HepG2 (cell line): ENCODE measurements around the gene COX10.
"Not testable (repeated sequence)": the region's sequence is repeated elsewhere in the genome, so short reads cannot be mapped to it uniquely, and the experiment has no call there.

ENCODE experiments used
- PHF8 ChIP-seq: sonication (generic); formaldehyde crosslinking; IDR thresholded peaks from 2 replicates; pipeline ENCODE4 v1.5.0; 2020; ENCODE audit warnings: missing genetic modification reagents
- PRPF4 ChIP-seq: fragments of 200-400 bp; formaldehyde crosslinking; IDR thresholded peaks from 2 replicates; pipeline ENCODE4 v1.6.1; 2016; ENCODE audit warnings: low read length, low read depth; ENCODE audit not compliant: poor library complexity, severe bottlenecking
- SP2 ChIP-seq: sonication (generic); formaldehyde crosslinking; IDR thresholded peaks from 2 replicates; pipeline ENCODE4 v1.5.1; 2020; ENCODE audit warnings: mild to moderate bottlenecking, missing genetic modification reagents
- TARDBP ChIP-seq: sonication (generic); formaldehyde crosslinking; IDR thresholded peaks from 2 replicates; pipeline ENCODE4 v1.8.0; 2022; ENCODE audit warnings: mild to moderate bottlenecking, missing genetic modification reagents
- ZC3H4 ChIP-seq: sonication (generic); formaldehyde crosslinking; IDR thresholded peaks from 2 replicates; pipeline ENCODE4 v1.4.0; 2020; ENCODE audit warnings: missing genetic modification reagents, borderline replicate concordance
- ZFP1 ChIP-seq: IDR thresholded peaks from 2 replicates; pipeline ENCODE4 v1.6.1; 2016
- ZFP36L1 ChIP-seq: sonication (generic); formaldehyde crosslinking; IDR thresholded peaks from 2 replicates; pipeline ENCODE4 v1.8.0; 2022; ENCODE audit warnings: mild to moderate bottlenecking, missing genetic modification reagents, moderate library complexity
- ZNF3 ChIP-seq: IDR thresholded peaks from 2 replicates; pipeline ENCODE4 v1.7.0; 2017; ENCODE audit warnings: inconsistent platforms
- ZNF563 ChIP-seq: sonication (generic); formaldehyde crosslinking; IDR thresholded peaks from 2 replicates; pipeline ENCODE4 v1.8.0; 2022; ENCODE audit warnings: mild to moderate bottlenecking, moderate library complexity, missing genetic modification reagents
- ZNF687 ChIP-seq: sonication (generic); formaldehyde crosslinking; IDR thresholded peaks from 2 replicates; pipeline ENCODE4 v1.5.1; 2020; ENCODE audit warnings: mild to moderate bottlenecking, missing genetic modification reagents, moderate library complexity

GRCh38 chr17:14176989-14177388 is 107.7 kb downstream of the COX10 start:
- TF ChIP-seq PRPF4; ZFP36L1; ZFP1 (CRISPR knock-in tag); ZNF687 (CRISPR knock-in tag); ZC3H4; PHF8 (CRISPR knock-in tag); ZNF563 (CRISPR knock-in tag); SP2 (CRISPR knock-in tag); ZNF3 (CRISPR knock-in tag); TARDBP (CRISPR knock-in tag): not testable (repeated sequence)
